MM.1S (cell line): ENCODE data around the gene PAXX.

Experiments used
- DNase-seq: peaks from one replicate; pipeline ENCODE4 v3.0.0-alpha.2; 2015
- H2AFZ ChIP-seq: fragments of 300-600 bp; sonication (generic); 2 replicates; pipeline ENCODE4 v1.6.0; 2016; ENCODE audit warnings: antibody characterized with exemption, low read length
- H3F3A ChIP-seq: fragments of 300-600 bp; sonication (generic); 2 replicates; pipeline ENCODE4 v1.6.1; 2016; ENCODE audit warnings: mild to moderate bottlenecking, antibody characterized with exemption, low read length, moderate library complexity, mixed read lengths; ENCODE audit not compliant: insufficient read depth
- H3K27ac ChIP-seq: fragments of 300-600 bp; sonication (generic); 2 replicates; pipeline ENCODE4 v1.5.1; 2016; ENCODE audit warnings: mild to moderate bottlenecking, low read length
- H3K27me3 ChIP-seq: fragments of 300-600 bp; sonication (generic); replicated peaks from 2 replicates; pipeline ENCODE4 v1.6.0; 2016; ENCODE audit warnings: low read length; ENCODE audit not compliant: insufficient read depth
- H3K36me3 ChIP-seq: fragments of 300-600 bp; sonication (generic); replicated peaks from 2 replicates; pipeline ENCODE4 v1.6.1; 2016; ENCODE audit warnings: mild to moderate bottlenecking, low read length, mixed read lengths; ENCODE audit not compliant: insufficient read depth
- H3K4me1 ChIP-seq: fragments of 300-600 bp; sonication (generic); 2 replicates; pipeline ENCODE4 v1.6.1; 2016; ENCODE audit warnings: low read length, mixed read lengths
- H3K4me2 ChIP-seq: fragments of 300-600 bp; sonication (generic); 2 replicates; pipeline ENCODE4 v1.6.0; 2016; ENCODE audit warnings: low read depth, low read length
- H3K4me3 ChIP-seq: fragments of 300-600 bp; sonication (generic); 2 replicates; pipeline ENCODE4 v1.5.1; 2016; ENCODE audit warnings: low read length, mixed read lengths
- H3K79me2 ChIP-seq: fragments of 300-600 bp; sonication (generic); 2 replicates; pipeline ENCODE4 v1.6.1; 2016; ENCODE audit warnings: mixed run types, low read length, mixed read lengths
- H3K9ac ChIP-seq: fragments of 300-600 bp; sonication (generic); 2 replicates; pipeline ENCODE4 v1.6.1; 2016; ENCODE audit warnings: low read length, mixed read lengths
- H3K9me2 ChIP-seq: fragments of 300-600 bp; sonication (generic); replicated peaks from 2 replicates; pipeline ENCODE4 v1.6.1; 2016; ENCODE audit warnings: mild to moderate bottlenecking, low read length, mixed read lengths; ENCODE audit not compliant: insufficient read depth
- H3K9me3 ChIP-seq: fragments of 300-600 bp; sonication (generic); replicated peaks from 2 replicates; pipeline ENCODE4 v1.6.1; 2016; ENCODE audit warnings: mild to moderate bottlenecking, low read length, mixed read lengths; ENCODE audit not compliant: insufficient read depth
- H4K20me1 ChIP-seq: fragments of 300-600 bp; sonication (generic); 2 replicates; pipeline ENCODE4 v1.6.1; 2016; ENCODE audit warnings: mild to moderate bottlenecking, low read length, moderate library complexity, mixed read lengths; ENCODE audit not compliant: insufficient read depth
- CTCF ChIP-seq: fragments of 300-600 bp; sonication (generic); IDR thresholded peaks from 2 replicates; pipeline ENCODE4 v1.5.1; 2016; ENCODE audit warnings: antibody characterized with exemption, low read length, mixed read lengths
- EZH2 ChIP-seq: fragments of 300-600 bp; sonication (generic); optimal IDR thresholded peaks from 2 replicates; pipeline ENCODE3; 2017; ENCODE audit warnings: low read depth, mild to moderate bottlenecking, antibody characterized with exemption, low read length, mixed read lengths
- EZH2phosphoT487 ChIP-seq: fragments of 300-600 bp; sonication (generic); IDR thresholded peaks from 2 replicates; pipeline ENCODE4 v1.6.1; 2018; ENCODE audit warnings: antibody characterized with exemption, low read length

The PAXX gene

GRCh38 chr9:137017791-137018497, 25.7 kb downstream of the PAXX start:
- H3K9me3 ChIP-seq = no peaks in the 10 kb centered on the region
- TF ChIP-seq CTCF (no peak), EZH2phosphoT487 (no peak), EZH2 (no peak)
- no peaks in the 10 kb centered on the region for H3K9me2 ChIP-seq
- H3K79me2 ChIP-seq = no peaks in the 10 kb centered on the region
- no peak for DNase-seq
- H3K9ac ChIP-seq = no peak overlapping the region
- H4K20me1 ChIP-seq = no peaks in the 10 kb centered on the region
- peaks cover 51% of the 10 kb centered on the region for H3K27me3 ChIP-seq
- no peaks in the 10 kb centered on the region for H3K4me1 ChIP-seq
- H3K27ac ChIP-seq = no peak overlapping the region
- no peaks in the 10 kb centered on the region for H3F3A ChIP-seq
- no peak overlapping the region for H3K4me2 ChIP-seq
- no peaks in the 10 kb centered on the region for H3K36me3 ChIP-seq
- no peak overlapping the region for H3K4me3 ChIP-seq
- no peak overlapping the region for H2AFZ ChIP-seq

GRCh38 chr9:137018761-137019559, 26.7 kb downstream of the PAXX start:
- no peaks in the 10 kb centered on the region for H3K4me1 ChIP-seq
- no peak overlapping the region for H3K9ac ChIP-seq
- H3K9me2 ChIP-seq = no peaks in the 10 kb centered on the region
- peaks cover 45% of the 10 kb centered on the region for H3K27me3 ChIP-seq
- H2AFZ ChIP-seq = no peak overlapping the region
- no peaks in the 10 kb centered on the region for H3K9me3 ChIP-seq
- H3K4me3 ChIP-seq = no peak overlapping the region
- H3K27ac ChIP-seq = no peak overlapping the region
- no peak for DNase-seq
- TF ChIP-seq CTCF (no peak), EZH2phosphoT487 (no peak), EZH2 (no peak)
- H3K36me3 ChIP-seq = no peaks in the 10 kb centered on the region
- H3F3A ChIP-seq = no peaks in the 10 kb centered on the region
- no peaks in the 10 kb centered on the region for H3K79me2 ChIP-seq
- no peaks in the 10 kb centered on the region for H4K20me1 ChIP-seq
- H3K4me2 ChIP-seq = no peak overlapping the region

- no peak overlapping the region for H3K9ac ChIP-seq
- no peaks in the 10 kb centered on the region for H4K20me1 ChIP-seq
- no peaks in the 10 kb centered on the region for H3K9me2 ChIP-seq
- H3K4me2 ChIP-seq = no peak overlapping the region
- TF ChIP-seq EZH2phosphoT487 = no peak
- no peak for TF ChIP-seq EZH2
- TF ChIP-seq CTCF = no peak
- H3K27ac ChIP-seq = no peak overlapping the region
- no peaks in the 10 kb centered on the region for H3K9me3 ChIP-seq
- H3K79me2 ChIP-seq = no peaks in the 10 kb centered on the region
- H3K4me3 ChIP-seq = no peak overlapping the region
- no peaks in the 10 kb centered on the region for H3F3A ChIP-seq
- DNase-seq = no peak
- no peaks in the 10 kb centered on the region for H3K4me1 ChIP-seq
- peaks cover 35% of the 10 kb centered on the region for H3K27me3 ChIP-seq
- H2AFZ ChIP-seq = no peak overlapping the region
- H3K36me3 ChIP-seq = no peaks in the 10 kb centered on the region
Measured at GRCh38 chr9:137019891-137020683, 27.9 kb downstream of the PAXX start.
